Esophagus muscularis mucosa (tissue), 4 donors: ENCODE measurements around the gene MTNR1A. TPM values are rescaled to one million over a fixed set of nuclear protein-coding genes. Genes with fewer than 3 reads are reported as not detected.
"Not testable (repeated sequence)": the region's sequence is repeated elsewhere in the genome, so short reads cannot be mapped to it uniquely, and the experiment has no call there.

Experiments used
- DNase-seq: peaks from one replicate; pipeline ENCODE4 v3.0.0-alpha.2; 2017; ENCODE audit errors: extremely low spot score
- H3K27ac ChIP-seq, 4 donors: fragments of 200-600 bp; sonication (generic); replicated peaks in 1 of 4; 1 replicate in 3 of 4; 2 replicates in 1 of 4; pipeline ENCODE4 v1.5.1; 2016 to 2019; ENCODE audit warnings: mild to moderate bottlenecking in 1 of 4
- H3K27me3 ChIP-seq, 4 donors: fragments of 200-600 bp; sonication (generic); one replicate each; pipeline versions ENCODE4 v1.5.1 to v1.6.0; 2016 to 2019
- H3K36me3 ChIP-seq, 4 donors: fragments of 200-600 bp; sonication (generic); one replicate each; pipeline ENCODE4 v1.5.1; 2016 to 2019
- H3K4me1 ChIP-seq, 4 donors: fragments of 200-600 bp; sonication (generic); one replicate each; pipeline ENCODE4 v1.5.1; 2016 to 2019
- H3K4me3 ChIP-seq, 4 donors: fragments of 200-600 bp; sonication (generic); 1 replicate in 2 of 4; 2 replicates in 2 of 4; pipeline ENCODE4 v1.5.1; 2016 to 2019; ENCODE audit warnings: mild to moderate bottlenecking in 4 of 4, moderate library complexity in 1 of 4
- H3K9me3 ChIP-seq, 4 donors: fragments of 200-600 bp; sonication (generic); 1 replicate in 3 of 4; 2 replicates in 1 of 4; pipeline ENCODE4 v1.5.1; 2016 to 2019
- EP300 ChIP-seq: sonication (generic); formaldehyde crosslinking; IDR thresholded peaks from one replicate; pipeline ENCODE4 v1.6.1; 2017; ENCODE audit warnings: antibody characterized with exemption
- POLR2A ChIP-seq: fragments of 450-650 bp; IDR thresholded peaks from one replicate; pipeline ENCODE4 v1.6.1; 2017; ENCODE audit warnings: antibody characterized with exemption, moderate library complexity, mild to moderate bottlenecking, low read depth
- POLR2AphosphoS5 ChIP-seq, 2 donors: sonication (generic); formaldehyde crosslinking; IDR thresholded peaks; one replicate each; pipeline ENCODE4 v1.6.1; 2017; ENCODE audit warnings: antibody characterized with exemption in 2 of 2
- WGBS: methylation state at CpG from one replicate; pipeline ENCODE4 v1.1.5; 2018; 5-methylcytosine and 5-hydroxymethylcytosine counted together
- intact Hi-C: fragments of 100-400 bp; cut with DNase I; formaldehyde crosslinking; loops from one replicate; pipeline ENCODE4 v1.15.1; 2023
- total RNA-seq, 4 donors: library from RNA; depleted of rRNA; stranded (reverse); fragments of >200 nt; gene quantifications; one replicate each; pipeline versions ENCODE4 v1.1.0 to v1.2.1, GENCODE V29; 2016
- TF ChIP-seq, protein P1 (sequence below), 3 experiments: fragments of 200-600 bp in 2 of 3; fragments of 450-650 bp in 1 of 3; sonication (generic) in 2 of 3; IDR thresholded peaks; one replicate each; pipeline ENCODE4 v1.5.1; 2017 to 2019; ENCODE audit warnings: antibody characterized with exemption in 3 of 3, mild to moderate bottlenecking in 2 of 3, moderate library complexity in 1 of 3

The MTNR1A gene
- total RNA-seq, 4 donors from 2014 or later = not detected

DNA sequence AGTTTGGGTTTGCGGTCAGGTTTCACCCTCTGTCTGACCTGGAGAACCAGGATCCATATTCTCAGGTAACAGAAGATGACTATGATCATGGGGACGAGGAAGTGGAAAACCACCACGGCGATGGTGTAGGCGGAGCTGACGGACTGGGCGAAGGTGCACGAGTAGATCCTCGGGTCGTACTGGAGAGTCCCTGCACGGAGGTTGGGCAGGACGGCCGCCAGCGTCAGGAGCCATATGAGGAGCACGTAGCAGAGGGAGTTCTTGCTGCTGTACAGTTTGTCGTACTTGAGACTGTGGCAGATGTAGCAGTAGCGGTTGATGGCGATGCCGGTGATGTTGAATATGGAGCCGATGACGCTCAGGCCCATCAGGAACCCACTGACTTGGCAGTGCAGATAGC lies 21.3 kb downstream of the MTNR1A start:
- intact Hi-C loops = no loop called here
- Histone ChIP-seq H3K36me3 (no peaks in the 10 kb centered on the region), H3K27ac (no peak overlapping the region), H3K4me1 (no peaks in the 10 kb centered on the region), H3K27me3 (no peaks in the 10 kb centered on the region), H3K9me3 (no peaks in the 10 kb centered on the region), H3K4me3 (no peak overlapping the region)
- WGBS = 95% methylated on average over 20 of the region's 21 CpGs
- TF ChIP-seq, protein P1, sequence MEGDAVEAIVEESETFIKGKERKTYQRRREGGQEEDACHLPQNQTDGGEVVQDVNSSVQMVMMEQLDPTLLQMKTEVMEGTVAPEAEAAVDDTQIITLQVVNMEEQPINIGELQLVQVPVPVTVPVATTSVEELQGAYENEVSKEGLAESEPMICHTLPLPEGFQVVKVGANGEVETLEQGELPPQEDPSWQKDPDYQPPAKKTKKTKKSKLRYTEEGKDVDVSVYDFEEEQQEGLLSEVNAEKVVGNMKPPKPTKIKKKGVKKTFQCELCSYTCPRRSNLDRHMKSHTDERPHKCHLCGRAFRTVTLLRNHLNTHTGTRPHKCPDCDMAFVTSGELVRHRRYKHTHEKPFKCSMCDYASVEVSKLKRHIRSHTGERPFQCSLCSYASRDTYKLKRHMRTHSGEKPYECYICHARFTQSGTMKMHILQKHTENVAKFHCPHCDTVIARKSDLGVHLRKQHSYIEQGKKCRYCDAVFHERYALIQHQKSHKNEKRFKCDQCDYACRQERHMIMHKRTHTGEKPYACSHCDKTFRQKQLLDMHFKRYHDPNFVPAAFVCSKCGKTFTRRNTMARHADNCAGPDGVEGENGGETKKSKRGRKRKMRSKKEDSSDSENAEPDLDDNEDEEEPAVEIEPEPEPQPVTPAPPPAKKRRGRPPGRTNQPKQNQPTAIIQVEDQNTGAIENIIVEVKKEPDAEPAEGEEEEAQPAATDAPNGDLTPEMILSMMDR (IDR thresholded peaks at IDR 0.05) = no peak
- TF ChIP-seq POLR2A (no peak), EP300 (no peak), POLR2AphosphoS5 (IDR thresholded peaks at IDR 0.05) (no peak)
- no peak for DNase-seq

DNA sequence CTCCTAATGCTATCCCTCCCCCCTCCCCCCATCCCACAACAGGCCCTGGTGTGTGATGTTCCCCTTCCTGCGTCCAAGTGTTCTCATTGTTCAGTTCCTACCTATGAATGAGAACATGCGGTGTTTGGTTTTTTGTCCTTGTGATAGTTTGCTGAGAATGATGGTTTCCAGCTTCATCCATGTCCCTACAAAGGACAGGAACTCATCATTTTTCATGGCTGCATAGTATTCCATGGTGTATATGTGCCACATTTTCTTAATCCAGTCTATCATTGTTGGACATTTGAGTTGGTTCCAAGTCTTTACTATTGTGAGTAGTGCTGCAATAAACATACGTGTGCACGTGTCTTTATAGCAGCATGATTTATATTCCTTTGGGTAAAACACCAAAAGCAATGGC lies 31.4 kb downstream of the MTNR1A start:
- DNase-seq, H3K4me1 ChIP-seq, H3K4me3 ChIP-seq, H3K27ac ChIP-seq, H3K27me3 ChIP-seq, intact Hi-C loops, H3K36me3 ChIP-seq, H3K9me3 ChIP-seq: not testable (repeated sequence)
- WGBS = 93% methylated on average over 4 of the region's 4 CpGs

DNA sequence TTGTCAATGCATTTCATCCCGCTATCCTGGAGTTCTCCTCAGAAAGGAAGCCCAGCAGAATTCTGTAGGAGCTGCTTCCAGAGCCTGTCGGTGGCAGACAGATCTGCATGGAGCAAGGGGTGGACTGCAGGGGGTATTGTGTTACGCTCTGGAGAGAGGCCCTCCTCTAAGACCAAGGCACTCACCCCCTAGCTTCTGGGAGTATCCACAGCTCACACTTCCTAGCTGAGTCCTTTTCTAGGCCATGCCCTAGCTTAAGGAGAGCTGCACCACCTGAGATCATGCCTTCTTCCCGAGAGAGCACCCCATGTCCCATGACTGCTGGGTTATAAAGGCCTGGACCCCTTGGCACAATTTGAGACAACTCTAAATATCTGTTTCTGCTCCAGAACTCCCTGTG lies 39.1 kb downstream of the MTNR1A start:
- no peak for DNase-seq
- WGBS = 70% methylated on average over 4 of the region's 4 CpGs

DNA sequence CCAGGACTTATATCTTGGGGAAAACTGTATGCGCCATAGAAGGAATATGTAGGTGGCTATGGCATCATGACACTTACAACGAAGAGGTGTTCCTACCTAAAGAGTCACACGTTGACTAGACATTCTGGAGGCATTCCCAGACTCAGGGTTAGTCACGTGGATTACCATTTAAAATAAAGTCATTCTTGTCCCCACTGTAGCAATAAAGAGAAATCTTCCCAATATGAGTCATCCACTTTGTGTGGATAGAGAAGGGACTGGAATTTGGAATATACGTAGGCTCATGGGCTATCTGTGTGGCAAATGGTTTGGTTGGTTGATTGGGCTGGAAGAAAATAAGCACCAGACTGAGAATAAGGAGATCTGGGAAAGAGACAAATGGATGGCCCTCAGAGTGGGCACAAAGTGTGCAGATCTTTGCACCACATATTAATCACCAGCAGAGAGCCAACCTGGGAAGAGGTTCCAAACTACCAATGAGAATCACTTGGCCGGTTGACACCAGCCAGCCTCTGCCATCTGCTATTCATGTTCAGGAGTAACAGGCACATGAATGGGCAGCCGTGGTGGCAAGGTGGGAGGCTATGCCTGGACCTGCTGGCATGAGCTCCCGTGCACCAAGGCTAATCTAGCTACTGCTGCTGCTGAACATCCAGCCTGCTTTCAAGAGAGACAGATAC lies 41.0 kb downstream of the MTNR1A start:
- no peak for TF ChIP-seq POLR2AphosphoS5 (IDR thresholded peaks at IDR 0.05)
- no peak for TF ChIP-seq EP300
- WGBS = 83% methylated on average over 7 of the region's 8 CpGs
- H3K9me3 ChIP-seq = peaks cover 0 to 16% (median 14%) of the 10 kb centered on the region in 4 donors
- intact Hi-C loops = no loop called here
- no peak overlapping the region for H3K4me3 ChIP-seq
- no peaks in the 10 kb centered on the region for H3K36me3 ChIP-seq
- DNase-seq = no peak
- H3K27ac ChIP-seq = no peak overlapping the region
- H3K27me3 ChIP-seq = no peaks in the 10 kb centered on the region
- no peaks in the 10 kb centered on the region for H3K4me1 ChIP-seq

More for the DNA sequence above, 39.1 kb downstream of the MTNR1A start:
- Histone ChIP-seq H3K4me3 (no peak overlapping the region), H3K27ac (no peak overlapping the region), H3K36me3 (no peaks in the 10 kb centered on the region), H3K4me1 (no peaks in the 10 kb centered on the region), H3K9me3 (no peaks in the 10 kb centered on the region), H3K27me3 (no peaks in the 10 kb centered on the region)
- intact Hi-C loops = no loop called here
- TF ChIP-seq EP300 (no peak), POLR2A (no peak), POLR2AphosphoS5 (IDR thresholded peaks at IDR 0.05) (no peak)
- TF ChIP-seq, protein P1 (IDR thresholded peaks at IDR 0.05) = no peak

DNA sequence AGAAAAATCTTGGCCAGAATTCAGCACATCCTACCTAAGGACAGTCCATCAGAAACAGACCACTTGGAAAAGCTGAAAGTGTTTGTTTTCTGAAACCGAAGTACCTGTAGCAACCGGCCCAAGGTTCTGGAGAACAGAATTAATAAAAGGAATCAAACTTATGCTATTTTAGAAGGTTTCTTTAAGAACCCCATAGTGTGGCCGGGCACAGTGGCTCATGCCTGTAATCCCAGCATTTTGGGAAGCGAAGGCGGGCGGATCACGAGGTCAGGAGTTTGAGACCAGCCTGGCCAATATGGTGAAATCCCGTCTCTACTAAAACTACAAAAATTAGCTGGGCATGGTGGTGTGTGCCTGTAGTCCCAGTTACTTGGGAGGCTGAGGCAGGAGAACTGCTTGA lies 50.6 kb downstream of the MTNR1A start:
- H3K36me3 ChIP-seq, H3K4me3 ChIP-seq, H3K9me3 ChIP-seq, intact Hi-C loops, H3K4me1 ChIP-seq, H3K27ac ChIP-seq: not testable (repeated sequence)
- 84% methylated on average over 8 of the region's 8 CpGs for WGBS
- H3K27me3 ChIP-seq = peaks cover 0 to 12% (median 0%) of the 10 kb centered on the region in 4 donors
- peak; percentile 77 for DNase-seq

DNA sequence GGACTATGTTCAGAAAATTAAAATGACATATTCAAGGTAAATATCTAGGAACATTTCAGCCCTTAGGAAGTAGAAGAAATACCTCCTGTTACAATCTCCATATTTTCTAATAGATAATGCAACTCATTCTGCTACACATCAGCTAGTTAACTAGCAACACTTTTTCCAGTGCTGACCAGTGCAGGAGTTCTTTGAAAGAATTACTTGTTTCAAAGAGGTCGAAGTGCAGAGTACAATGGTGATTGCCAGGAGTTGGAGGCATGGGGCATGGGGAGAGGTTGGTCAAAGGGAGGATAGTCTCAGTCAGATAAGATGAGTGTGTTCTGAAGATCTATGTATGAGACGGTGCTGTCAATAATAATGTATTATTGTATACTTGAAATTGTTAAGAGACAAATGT lies 53.1 kb downstream of the MTNR1A start:
- no peak for DNase-seq
- Histone ChIP-seq H3K9me3 (no peaks in the 10 kb centered on the region), H3K27ac (no peak overlapping the region), H3K36me3 (no peaks in the 10 kb centered on the region), H3K4me3 (no peak overlapping the region), H3K27me3 (peaks cover 0 to 12% (median 0%) of the 10 kb centered on the region in 4 donors), H3K4me1 (no peaks in the 10 kb centered on the region)
- TF ChIP-seq POLR2A = no peak
- TF ChIP-seq EP300 = no peak
- 89% methylated on average over 2 of the region's 2 CpGs for WGBS
- intact Hi-C loops = no loop called here

DNA sequence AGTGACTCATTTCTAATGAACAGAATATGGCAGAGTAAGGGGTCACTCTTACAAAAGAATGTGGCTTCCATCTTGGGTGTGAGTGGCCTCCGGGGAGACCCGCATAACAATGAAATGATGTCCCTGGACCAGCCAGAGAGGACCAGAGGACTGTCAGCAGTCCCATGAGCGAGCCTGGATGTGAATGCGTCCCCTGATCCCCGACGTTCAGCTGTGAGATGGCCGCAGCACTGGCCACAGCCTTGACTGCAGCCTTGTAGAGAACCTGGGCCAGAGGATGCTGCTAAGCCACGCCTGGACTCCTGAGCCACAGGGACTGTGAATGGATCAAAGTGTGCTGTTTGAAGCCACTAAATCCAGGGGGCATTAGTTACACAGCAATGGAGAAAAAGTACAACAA lies 53.8 kb downstream of the MTNR1A start:
- peak; percentile 66 for DNase-seq
- WGBS = 90% methylated on average over 8 of the region's 8 CpGs
- Histone ChIP-seq H3K36me3 (no peaks in the 10 kb centered on the region), H3K4me1 (no peaks in the 10 kb centered on the region), H3K4me3 (no peak overlapping the region), H3K9me3 (no peaks in the 10 kb centered on the region), H3K27me3 (peaks cover 0 to 9% (median 0%) of the 10 kb centered on the region in 4 donors), H3K27ac (no peak overlapping the region)
- TF ChIP-seq POLR2A (no peak), EP300 (no peak), POLR2AphosphoS5 (IDR thresholded peaks at IDR 0.05) (no peak)
- TF ChIP-seq, protein P1 (IDR thresholded peaks at IDR 0.05) = no peak
- intact Hi-C loops = no loop called here
